RCC 7860 (cell line): ENCODE measurements around the gene RPS6KA5.
"Not testable (repeated sequence)": the region's sequence is repeated elsewhere in the genome, so short reads cannot be mapped to it uniquely, and the experiment has no call there.

ENCODE experiments used
- DNase-seq: peaks from one replicate; pipeline ENCODE4 v3.0.0-alpha.2; 2015; ENCODE audit warnings: low spot score
- FAIRE-seq: peaks from 2 replicates; lab custom pipeline; 2012; peaks lifted over from hg19 to GRCh38; lab: Jason Lieb, UNC

The RPS6KA5 gene

GRCh38 chr14:90840667-90841066, 219.8 kb downstream of the RPS6KA5 start:
- not testable (repeated sequence) for FAIRE-seq, DNase-seq

GRCh38 chr14:90839889-90840266, 220.6 kb downstream of the RPS6KA5 start:
- DNase-seq (no peak), FAIRE-seq (no peak)

DNA sequence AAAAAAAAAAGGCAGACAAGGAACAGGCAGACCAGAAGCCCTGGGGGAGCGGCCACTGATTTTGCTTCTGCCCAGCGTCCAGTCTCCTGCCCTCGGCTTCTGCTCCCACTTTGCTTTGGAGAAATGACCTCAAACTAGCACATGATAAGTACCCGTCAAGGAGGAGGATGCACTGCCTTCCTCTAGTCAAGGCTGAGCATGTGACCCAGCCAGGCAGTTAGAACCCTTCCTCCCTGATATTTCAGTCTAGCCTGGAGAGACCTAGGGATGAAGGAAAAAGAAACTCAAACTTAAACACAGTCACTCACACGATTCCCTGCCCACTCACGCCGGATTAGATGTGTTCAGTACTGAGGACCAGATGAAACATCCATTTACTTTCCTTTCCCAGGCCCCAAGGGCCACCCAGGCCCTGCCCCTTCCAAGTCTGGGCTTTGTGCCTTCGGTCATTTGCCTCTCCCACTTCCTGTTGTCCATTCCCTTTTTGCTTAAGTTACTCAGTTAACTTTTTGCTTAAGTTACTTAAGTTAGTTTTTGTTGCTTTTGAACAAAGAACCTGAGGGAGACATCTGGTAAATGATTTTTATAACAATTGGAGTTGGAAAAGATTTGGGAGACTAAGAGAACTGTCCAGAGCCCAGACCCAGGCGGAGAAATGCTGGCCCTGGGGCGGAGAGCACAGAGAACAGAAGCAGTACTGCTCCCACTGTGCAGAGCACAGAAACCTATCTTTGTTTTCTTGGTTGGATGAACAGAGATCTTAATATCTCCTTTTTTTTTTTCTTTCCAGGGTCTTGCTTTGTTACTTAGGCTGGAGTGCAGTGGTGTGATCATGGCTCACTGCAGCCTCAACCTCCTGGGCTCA, 221.2 kb downstream of the RPS6KA5 start:
- FAIRE-seq (no peak), DNase-seq (no peak)

DNA sequence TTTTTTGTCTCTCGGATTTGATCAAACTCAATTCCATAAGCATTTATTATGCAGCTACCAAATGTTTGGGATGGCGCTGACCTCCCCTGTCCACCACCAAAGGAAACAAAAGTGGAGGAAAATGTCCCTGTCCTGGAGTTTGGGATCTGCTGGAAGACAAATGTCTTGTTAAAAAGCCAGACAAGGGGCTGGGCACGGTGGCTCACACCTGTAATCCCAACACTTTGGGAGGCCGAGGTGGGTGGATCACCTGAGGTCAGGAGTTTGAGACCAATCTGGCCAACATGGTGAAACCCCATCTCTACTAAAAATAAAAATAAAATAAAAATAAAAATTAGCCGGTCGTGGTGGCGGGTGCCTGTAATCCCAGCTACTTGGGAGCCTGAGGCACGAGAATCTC, 221.9 kb downstream of the RPS6KA5 start:
- FAIRE-seq, DNase-seq: not testable (repeated sequence)

- no peak for DNase-seq
- FAIRE-seq, result no peak
Measured at GRCh38 chr14:90837355-90837754, 223.1 kb downstream of the RPS6KA5 start.

DNA sequence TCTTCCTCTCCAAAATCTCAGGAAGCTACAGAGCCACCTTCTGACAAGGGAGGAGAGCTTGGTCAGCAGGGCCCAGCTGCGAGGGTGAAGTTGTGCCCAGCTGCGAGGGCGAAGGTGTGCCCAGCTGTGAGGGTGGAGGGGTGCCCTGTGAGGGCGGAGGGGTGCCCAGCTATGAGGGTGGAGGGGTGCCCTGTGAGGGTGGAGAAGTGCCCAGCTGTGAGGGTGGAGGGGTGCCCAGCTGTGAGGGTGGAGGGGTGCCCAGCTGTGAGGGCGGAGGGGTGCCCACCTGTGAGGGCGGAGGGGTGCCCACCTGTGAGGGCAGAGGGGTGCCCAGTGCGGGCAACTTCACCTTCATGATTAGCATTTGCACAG, 223.8 kb downstream of the RPS6KA5 start:
- DNase-seq (no peak), FAIRE-seq (no peak)

GRCh38 chr14:90831821-90832220, 228.6 kb downstream of the RPS6KA5 start:
- FAIRE-seq (no peak), DNase-seq (no peak)

DNA sequence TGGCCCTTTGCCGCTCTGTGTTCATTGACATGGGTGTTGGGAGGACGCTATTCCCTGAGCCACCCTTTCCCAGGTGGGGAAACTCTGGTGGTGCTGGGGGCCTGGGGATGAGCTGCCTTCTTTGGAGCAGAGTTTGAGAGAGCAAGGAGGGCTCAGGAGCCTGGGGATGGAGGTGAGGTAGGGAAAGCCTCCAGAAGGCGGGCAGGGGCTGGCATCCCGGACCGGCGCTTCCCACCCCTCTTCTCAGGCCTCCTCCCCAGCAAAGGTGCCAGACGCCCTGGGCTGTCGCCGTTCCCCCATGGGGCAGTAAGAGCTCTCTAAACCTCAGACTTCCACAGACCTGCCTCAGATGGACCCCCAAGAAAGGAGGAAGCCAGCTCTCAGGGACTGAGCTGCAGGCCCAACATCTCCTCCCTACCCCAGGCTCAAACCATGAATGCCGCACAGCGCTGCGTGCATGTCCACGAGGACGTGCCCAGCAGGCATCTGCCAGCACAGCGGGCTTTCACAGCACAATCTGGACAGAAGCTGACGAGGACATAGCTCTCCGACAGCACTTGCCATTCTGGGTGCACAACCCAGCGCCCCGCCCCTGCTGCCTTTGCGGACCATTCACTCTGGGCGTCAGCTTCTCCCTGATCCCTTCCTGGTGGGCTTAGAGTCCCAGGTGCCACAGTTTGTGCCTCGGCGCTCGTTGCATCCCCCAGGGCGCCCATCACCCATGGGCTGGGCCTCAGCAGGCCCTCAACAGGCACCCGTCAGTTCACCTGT, 229.3 kb downstream of the RPS6KA5 start:
- DNase-seq, result no peak
- no peak for FAIRE-seq

DNA sequence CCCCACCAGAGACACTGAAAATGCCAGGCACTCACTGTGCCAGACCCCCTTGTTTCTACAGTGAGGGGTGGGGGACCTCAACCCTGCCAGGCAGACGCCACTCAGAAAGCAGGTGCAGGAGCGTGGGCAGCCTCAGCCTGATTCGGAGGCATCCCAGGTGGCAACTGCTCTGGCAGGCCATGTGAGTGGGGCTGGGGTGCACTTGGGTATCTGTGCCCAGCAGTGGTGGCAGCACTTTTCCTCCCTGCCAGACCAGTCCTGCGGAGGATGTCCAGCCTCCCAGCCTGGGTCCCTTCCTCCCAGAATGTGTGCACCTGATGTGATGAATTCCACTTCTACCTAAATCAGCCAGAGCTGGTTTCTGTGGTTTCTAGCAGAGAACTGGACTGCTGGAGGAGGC, 230.8 kb downstream of the RPS6KA5 start:
- DNase-seq (no peak), FAIRE-seq (no peak)

- no peak for DNase-seq
- FAIRE-seq, result no peak
Measured at GRCh38 chr14:90828642-90829487, 231.6 kb downstream of the RPS6KA5 start.

DNA sequence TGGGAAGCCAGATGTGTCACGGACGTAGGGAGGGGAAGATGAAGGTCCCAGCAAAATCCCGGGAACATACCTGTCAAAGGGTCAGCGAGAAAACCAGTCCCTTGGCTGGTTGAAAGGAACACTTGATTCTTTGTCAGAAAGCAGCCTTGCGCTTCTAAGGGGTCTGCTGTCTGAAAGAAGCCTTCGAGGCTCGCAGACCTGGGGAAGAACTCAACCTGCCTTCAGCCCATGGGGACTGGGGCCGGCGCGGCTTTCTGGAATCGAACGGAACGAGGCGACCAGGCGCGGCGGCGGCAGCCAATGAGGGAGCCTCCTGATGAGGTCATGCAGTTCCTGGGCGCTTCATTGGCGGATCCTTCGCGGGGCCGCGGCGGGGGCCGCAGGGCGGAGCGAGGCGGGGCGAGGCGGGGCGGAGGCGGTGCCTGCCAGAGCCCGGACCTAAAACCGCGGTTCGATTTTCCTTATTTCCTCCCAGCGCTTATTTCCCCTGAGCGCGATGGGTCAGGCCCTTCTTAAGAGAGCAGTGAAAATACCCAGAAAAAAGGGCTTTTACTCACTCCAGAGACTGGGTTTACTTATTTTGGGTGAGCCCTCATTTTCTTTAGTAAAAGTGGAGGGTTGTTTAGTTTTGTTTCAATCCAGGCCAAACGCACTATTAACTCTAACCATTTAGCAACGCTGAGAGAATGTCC, 232.4 kb downstream of the RPS6KA5 start:
- peak; percentile 54 for DNase-seq
- FAIRE-seq, result no peak

GRCh38 chr14:90823542-90823941, 236.9 kb downstream of the RPS6KA5 start:
- not testable (repeated sequence) for DNase-seq, FAIRE-seq

GRCh38 chr14:90820958-90821357, 239.5 kb downstream of the RPS6KA5 start:
- DNase-seq, result peak; percentile 48
- no peak for FAIRE-seq

GRCh38 chr14:90819734-90820393, 240.6 kb downstream of the RPS6KA5 start:
- DNase-seq (no peak), FAIRE-seq (no peak)

- FAIRE-seq (no peak), DNase-seq (no peak)
Measured at GRCh38 chr14:90818715-90819114, 241.7 kb downstream of the RPS6KA5 start.

GRCh38 chr14:90816681-90817436, 243.6 kb downstream of the RPS6KA5 start:
- DNase-seq, result no peak
- FAIRE-seq, result no peak

DNA sequence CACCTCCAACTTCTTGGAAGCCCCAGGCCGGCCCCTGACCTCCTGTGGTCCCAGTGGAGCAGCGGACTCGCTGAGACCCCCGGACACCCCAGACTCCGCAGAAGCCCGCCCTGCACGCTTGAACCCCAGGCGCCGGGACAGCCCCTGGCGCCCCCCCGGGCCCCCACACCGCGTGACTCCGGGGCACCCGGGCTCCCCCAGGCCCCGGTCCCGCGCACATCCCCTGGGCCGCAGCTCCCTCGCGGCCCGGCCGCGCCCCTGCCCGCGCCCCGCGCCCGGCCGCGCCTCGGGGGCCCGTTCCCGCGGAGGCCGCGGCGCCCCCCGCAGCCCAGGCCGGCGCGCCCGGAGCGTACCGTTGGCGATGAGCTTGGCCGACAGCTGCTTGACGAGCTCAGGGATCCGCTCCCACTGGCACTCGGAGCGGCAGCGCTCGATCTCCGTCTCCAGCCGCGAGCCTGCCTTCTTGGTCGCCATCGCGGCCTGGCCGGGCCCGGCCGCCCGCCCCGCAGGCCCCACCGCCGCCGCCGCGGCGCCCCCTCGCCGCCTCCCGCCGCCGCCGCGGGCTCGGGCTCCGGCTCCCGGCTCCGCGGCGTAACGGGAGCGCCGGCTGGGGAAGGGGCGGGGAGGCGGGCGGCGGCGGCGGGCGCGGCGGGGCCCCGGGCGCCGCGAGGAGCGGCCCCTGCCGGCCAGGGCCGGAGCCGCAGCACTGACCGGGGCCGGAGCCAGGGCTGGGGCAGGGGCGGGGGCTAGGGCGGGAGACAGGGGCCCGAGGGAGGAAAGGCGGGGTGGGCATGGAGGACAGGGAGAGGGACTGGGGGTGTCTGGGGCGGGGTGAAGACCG, 244.4 kb downstream of the RPS6KA5 start, which contains the start of gene TTC7B:
Gene TTC7B (minus strand): TSS at position 609 of the 841 bp plus-strand sequence. CDS start 135 bp downstream, at position 474.
- DNase-seq (no peak), FAIRE-seq (no peak)

DNA sequence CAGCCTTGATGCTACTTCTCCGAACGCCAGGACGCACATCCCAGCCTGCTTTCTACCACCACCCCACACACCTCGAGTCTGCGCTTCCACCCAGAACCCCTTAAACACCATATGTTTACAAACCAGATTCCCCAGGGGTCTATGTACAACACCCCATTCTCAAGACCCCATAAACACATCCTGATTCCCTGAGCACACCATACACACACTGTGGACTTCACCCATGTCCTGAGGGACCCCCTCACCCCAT, 244.9 kb downstream of the RPS6KA5 start:
- FAIRE-seq (no peak), DNase-seq (no peak)
